Measurements from ENCODE around the gene OSTF1.

DNA sequence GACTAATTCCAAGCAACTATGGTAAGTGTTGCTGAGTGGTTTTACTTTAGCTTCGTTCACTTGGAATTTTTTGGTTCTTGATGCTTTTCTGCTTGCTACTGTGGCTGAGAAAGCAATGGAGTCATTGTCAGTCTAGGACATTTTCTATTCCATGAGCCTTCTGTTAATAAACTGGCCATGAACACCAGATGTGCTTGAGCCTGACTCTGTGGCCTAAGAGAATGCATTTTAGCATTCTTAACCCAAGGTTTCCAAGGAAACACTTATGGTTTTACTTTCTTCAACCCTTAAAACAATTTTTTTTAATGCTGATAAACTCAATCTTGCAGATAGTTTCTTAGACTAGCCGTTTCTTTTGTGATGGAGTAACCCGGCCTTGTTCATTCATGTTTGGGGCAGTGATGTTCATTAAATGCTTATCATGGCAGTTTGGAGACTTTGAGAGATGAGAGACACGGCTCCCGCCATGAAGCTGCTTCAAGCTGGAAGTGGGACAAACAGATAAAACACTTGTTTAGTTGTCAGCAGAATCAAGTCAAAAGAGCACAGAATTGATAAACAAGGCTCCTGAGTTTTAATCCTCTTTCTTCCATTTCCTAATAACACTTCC is 42.4 kb downstream of the OSTF1 start:
- TF ChIP-seq EZH2 (IDR thresholded peaks at IDR 0.05; ENCODE audit: insufficient read depth, poor library complexity, severe bottlenecking) (no peak), EZH2phosphoT487 (IDR thresholded peaks at IDR 0.05; ENCODE audit: insufficient read depth, low read depth) (no peak)

Data from GM23248 (cell line).